ENCODE results near the gene CPNE4. TPM values are rescaled to one million over a fixed set of nuclear protein-coding genes. Genes with fewer than 3 reads are reported as not detected.

The CPNE4 gene
- total and polyA plus RNA-seq, 4 donors, result 0.02 to 1.6 (median 0.29) TPM

DNA sequence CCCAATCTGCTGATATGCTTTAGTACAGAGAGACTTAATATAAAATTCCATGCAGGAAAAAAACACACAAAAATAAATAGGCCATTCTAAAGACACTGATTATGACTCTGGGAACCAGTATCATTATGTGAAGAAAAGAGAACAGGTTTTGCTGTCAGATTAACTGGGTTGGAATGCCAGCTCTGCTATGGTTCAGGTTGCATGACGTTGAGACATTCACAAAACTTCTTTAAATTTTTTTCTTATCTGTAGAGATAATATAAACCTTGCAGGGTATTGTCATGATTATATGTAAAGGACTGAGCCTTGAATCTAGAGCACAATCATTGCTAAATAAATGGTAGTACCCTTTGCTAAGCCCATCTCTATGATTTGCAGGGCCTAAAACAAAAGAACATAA lies 86.0 kb downstream of the CPNE4 start:
- DNase-seq (no peak), ATAC-seq (ENCODE audit: insufficient read depth, low FRiP score) (no peak)
- no peaks in the 10 kb centered on the region for H3K4me1 ChIP-seq (ENCODE audit: control insufficient read depth in 5 of 5, insufficient read depth in 5 of 5, low read length in 5 of 5)
- 43 to 69% methylated on average over 1 of the region's 1 CpG for WGBS, 2 donors
- no peaks in the 10 kb centered on the region for H3K9me3 ChIP-seq (ENCODE audit: control insufficient read depth in 4 of 4, insufficient read depth in 3 of 4, low read length in 3 of 4)
- TF ChIP-seq, protein P1, sequence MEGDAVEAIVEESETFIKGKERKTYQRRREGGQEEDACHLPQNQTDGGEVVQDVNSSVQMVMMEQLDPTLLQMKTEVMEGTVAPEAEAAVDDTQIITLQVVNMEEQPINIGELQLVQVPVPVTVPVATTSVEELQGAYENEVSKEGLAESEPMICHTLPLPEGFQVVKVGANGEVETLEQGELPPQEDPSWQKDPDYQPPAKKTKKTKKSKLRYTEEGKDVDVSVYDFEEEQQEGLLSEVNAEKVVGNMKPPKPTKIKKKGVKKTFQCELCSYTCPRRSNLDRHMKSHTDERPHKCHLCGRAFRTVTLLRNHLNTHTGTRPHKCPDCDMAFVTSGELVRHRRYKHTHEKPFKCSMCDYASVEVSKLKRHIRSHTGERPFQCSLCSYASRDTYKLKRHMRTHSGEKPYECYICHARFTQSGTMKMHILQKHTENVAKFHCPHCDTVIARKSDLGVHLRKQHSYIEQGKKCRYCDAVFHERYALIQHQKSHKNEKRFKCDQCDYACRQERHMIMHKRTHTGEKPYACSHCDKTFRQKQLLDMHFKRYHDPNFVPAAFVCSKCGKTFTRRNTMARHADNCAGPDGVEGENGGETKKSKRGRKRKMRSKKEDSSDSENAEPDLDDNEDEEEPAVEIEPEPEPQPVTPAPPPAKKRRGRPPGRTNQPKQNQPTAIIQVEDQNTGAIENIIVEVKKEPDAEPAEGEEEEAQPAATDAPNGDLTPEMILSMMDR (IDR thresholded peaks at IDR 0.05; ENCODE audit: control extremely low read depth, extremely low read depth), result no peak
- no peaks in the 10 kb centered on the region for H3K36me3 ChIP-seq (ENCODE audit: control insufficient read depth in 4 of 4, insufficient read depth in 4 of 4, low read length in 4 of 4)
- no peak overlapping the region for H3K27ac ChIP-seq (ENCODE audit: low read depth in 1 of 2, low read length in 1 of 2)
- no peaks in the 10 kb centered on the region for H3K27me3 ChIP-seq (ENCODE audit: control insufficient read depth in 3 of 3, insufficient read depth in 3 of 3, low read length in 2 of 3)
- H3K9ac ChIP-seq (ENCODE audit: insufficient read depth in 1 of 2, low read length in 2 of 2), result no peak overlapping the region
- H3K4me3 ChIP-seq, result no peak overlapping the region

- Histone ChIP-seq H3K4me3 (no peak overlapping the region), H3K27me3 (ENCODE audit: control insufficient read depth in 3 of 3, insufficient read depth in 3 of 3, low read length in 2 of 3) (no peaks in the 10 kb centered on the region), H3K36me3 (ENCODE audit: control insufficient read depth in 4 of 4, insufficient read depth in 4 of 4, low read length in 4 of 4) (no peaks in the 10 kb centered on the region), H3K9ac (ENCODE audit: insufficient read depth in 1 of 2, low read length in 2 of 2) (no peak overlapping the region), H3K27ac (ENCODE audit: low read depth in 1 of 2, low read length in 1 of 2) (no peak overlapping the region), H3K9me3 (ENCODE audit: control insufficient read depth in 4 of 4, insufficient read depth in 3 of 4, low read length in 3 of 4) (no peaks in the 10 kb centered on the region), H3K4me1 (ENCODE audit: control insufficient read depth in 5 of 5, insufficient read depth in 5 of 5, low read length in 5 of 5) (no peaks in the 10 kb centered on the region)
- ATAC-seq (ENCODE audit: insufficient read depth, low FRiP score), result no peak
- DNase-seq, result no peak
- TF ChIP-seq, protein P1 (IDR thresholded peaks at IDR 0.05; ENCODE audit: control extremely low read depth, extremely low read depth), result no peak
- WGBS, 2 donors, result 87 to 91% methylated on average over 1 of the region's 1 CpG
Measured at GRCh38 chr3:131944676-131945075, 90.1 kb downstream of the CPNE4 start.

GRCh38 chr3:131933665-131934064 lies 101.1 kb downstream of the CPNE4 start:
- no peak overlapping the region for H3K9ac ChIP-seq (ENCODE audit: insufficient read depth in 1 of 2, low read length in 2 of 2)
- H3K27ac ChIP-seq (ENCODE audit: low read depth in 1 of 2, low read length in 1 of 2), result no peak overlapping the region
- peaks cover 0 to 2% (median 0%) of the 10 kb centered on the region in 4 donors for H3K9me3 ChIP-seq (ENCODE audit: control insufficient read depth in 4 of 4, insufficient read depth in 3 of 4, low read length in 3 of 4)
- TF ChIP-seq, protein P1 (IDR thresholded peaks at IDR 0.05; ENCODE audit: control extremely low read depth, extremely low read depth), result no peak
- H3K4me3 ChIP-seq, result no peak overlapping the region
- no peaks in the 10 kb centered on the region for H3K27me3 ChIP-seq (ENCODE audit: control insufficient read depth in 3 of 3, insufficient read depth in 3 of 3, low read length in 2 of 3)
- WGBS, 2 donors, result 53 to 72% methylated on average over 3 of the region's 3 CpGs
- no peaks in the 10 kb centered on the region for H3K4me1 ChIP-seq (ENCODE audit: control insufficient read depth in 5 of 5, insufficient read depth in 5 of 5, low read length in 5 of 5)
- ATAC-seq (ENCODE audit: insufficient read depth, low FRiP score) (no peak), DNase-seq (no peak)
- H3K36me3 ChIP-seq (ENCODE audit: control insufficient read depth in 4 of 4, insufficient read depth in 4 of 4, low read length in 4 of 4), result no peaks in the 10 kb centered on the region

- DNase-seq (no peak), ATAC-seq (ENCODE audit: insufficient read depth, low FRiP score) (no peak)
- Histone ChIP-seq H3K27me3 (ENCODE audit: control insufficient read depth in 3 of 3, insufficient read depth in 3 of 3, low read length in 2 of 3) (no peaks in the 10 kb centered on the region), H3K9ac (ENCODE audit: insufficient read depth in 1 of 2, low read length in 2 of 2) (no peak overlapping the region), H3K4me1 (ENCODE audit: control insufficient read depth in 5 of 5, insufficient read depth in 5 of 5, low read length in 5 of 5) (no peaks in the 10 kb centered on the region), H3K36me3 (ENCODE audit: control insufficient read depth in 4 of 4, insufficient read depth in 4 of 4, low read length in 4 of 4) (no peaks in the 10 kb centered on the region), H3K9me3 (ENCODE audit: control insufficient read depth in 4 of 4, insufficient read depth in 3 of 4, low read length in 3 of 4) (peaks cover 0 to 2% (median 0%) of the 10 kb centered on the region in 4 donors), H3K27ac (ENCODE audit: low read depth in 1 of 2, low read length in 1 of 2) (no peak overlapping the region), H3K4me3 (no peak overlapping the region)
- WGBS, 2 donors, result 49 to 61% methylated on average over 2 of the region's 2 CpGs
- TF ChIP-seq, protein P1 (IDR thresholded peaks at IDR 0.05; ENCODE audit: control extremely low read depth, extremely low read depth), result no peak
Measured at GRCh38 chr3:131928593-131928992, 106.2 kb downstream of the CPNE4 start.

Measured in lung (tissue), 12 donors.